ENCODE measurements around the gene MRAP. TPM values are rescaled to one million over a fixed set of nuclear protein-coding genes. Genes with fewer than 3 reads are reported as not detected.

Gene MRAP
- total RNA-seq, 1 donor = not detected

DNA sequence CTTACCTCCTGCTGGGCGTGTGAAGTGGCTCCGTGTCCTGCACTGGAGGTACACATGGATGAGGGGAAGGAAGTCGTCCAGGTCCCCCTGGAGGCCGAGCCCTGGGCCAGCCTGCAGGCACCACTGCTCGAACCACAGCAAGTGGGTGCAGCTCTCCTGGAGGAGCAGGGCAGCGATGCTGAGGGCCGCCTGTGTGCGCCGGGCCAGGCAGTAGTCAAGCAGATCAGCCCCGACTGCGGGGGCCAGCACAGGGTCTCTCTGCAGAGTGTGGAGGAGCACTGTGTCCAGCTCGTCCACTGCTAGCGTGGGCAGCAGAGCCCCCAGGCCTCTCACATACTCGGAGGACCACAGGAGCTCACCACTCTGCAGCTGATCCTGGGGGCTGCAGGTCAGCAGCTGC is 48.3 kb downstream of the MRAP start:
- TF ChIP-seq, protein P1, sequence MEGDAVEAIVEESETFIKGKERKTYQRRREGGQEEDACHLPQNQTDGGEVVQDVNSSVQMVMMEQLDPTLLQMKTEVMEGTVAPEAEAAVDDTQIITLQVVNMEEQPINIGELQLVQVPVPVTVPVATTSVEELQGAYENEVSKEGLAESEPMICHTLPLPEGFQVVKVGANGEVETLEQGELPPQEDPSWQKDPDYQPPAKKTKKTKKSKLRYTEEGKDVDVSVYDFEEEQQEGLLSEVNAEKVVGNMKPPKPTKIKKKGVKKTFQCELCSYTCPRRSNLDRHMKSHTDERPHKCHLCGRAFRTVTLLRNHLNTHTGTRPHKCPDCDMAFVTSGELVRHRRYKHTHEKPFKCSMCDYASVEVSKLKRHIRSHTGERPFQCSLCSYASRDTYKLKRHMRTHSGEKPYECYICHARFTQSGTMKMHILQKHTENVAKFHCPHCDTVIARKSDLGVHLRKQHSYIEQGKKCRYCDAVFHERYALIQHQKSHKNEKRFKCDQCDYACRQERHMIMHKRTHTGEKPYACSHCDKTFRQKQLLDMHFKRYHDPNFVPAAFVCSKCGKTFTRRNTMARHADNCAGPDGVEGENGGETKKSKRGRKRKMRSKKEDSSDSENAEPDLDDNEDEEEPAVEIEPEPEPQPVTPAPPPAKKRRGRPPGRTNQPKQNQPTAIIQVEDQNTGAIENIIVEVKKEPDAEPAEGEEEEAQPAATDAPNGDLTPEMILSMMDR (IDR thresholded peaks at IDR 0.05; ENCODE audit: insufficient read depth, low read depth, low read length) = no peak
- no peak overlapping the region for H3K4me3 ChIP-seq (ENCODE audit: low read depth, low read length)
- no peak for DNase-seq (ENCODE audit: low read depth)

- H3K4me3 ChIP-seq (ENCODE audit: low read depth, low read length) = no peak overlapping the region
- TF ChIP-seq, protein P1 (IDR thresholded peaks at IDR 0.05; ENCODE audit: insufficient read depth, low read depth, low read length) = no peak
- no peak for DNase-seq (ENCODE audit: low read depth)
Observed at GRCh38 chr21:32347351-32347750, 48.7 kb downstream of the MRAP start.

- TF ChIP-seq, protein P1 (IDR thresholded peaks at IDR 0.05; ENCODE audit: insufficient read depth, low read depth, low read length) = no peak
- peak; percentile 49 for DNase-seq (ENCODE audit: low read depth)
Observed at GRCh38 chr21:32347977-32348376, 49.3 kb downstream of the MRAP start.

GRCh38 chr21:32348604-32349332 is 50.1 kb downstream of the MRAP start:
- TF ChIP-seq, protein P1 (IDR thresholded peaks at IDR 0.05; ENCODE audit: insufficient read depth, low read depth, low read length) = no peak
- H3K4me3 ChIP-seq (ENCODE audit: low read depth, low read length) = no peak overlapping the region

More at GRCh38 chr21:32347977-32348376, 49.3 kb downstream of the MRAP start:
- H3K4me3 ChIP-seq (ENCODE audit: low read depth, low read length) = no peak overlapping the region

DNA sequence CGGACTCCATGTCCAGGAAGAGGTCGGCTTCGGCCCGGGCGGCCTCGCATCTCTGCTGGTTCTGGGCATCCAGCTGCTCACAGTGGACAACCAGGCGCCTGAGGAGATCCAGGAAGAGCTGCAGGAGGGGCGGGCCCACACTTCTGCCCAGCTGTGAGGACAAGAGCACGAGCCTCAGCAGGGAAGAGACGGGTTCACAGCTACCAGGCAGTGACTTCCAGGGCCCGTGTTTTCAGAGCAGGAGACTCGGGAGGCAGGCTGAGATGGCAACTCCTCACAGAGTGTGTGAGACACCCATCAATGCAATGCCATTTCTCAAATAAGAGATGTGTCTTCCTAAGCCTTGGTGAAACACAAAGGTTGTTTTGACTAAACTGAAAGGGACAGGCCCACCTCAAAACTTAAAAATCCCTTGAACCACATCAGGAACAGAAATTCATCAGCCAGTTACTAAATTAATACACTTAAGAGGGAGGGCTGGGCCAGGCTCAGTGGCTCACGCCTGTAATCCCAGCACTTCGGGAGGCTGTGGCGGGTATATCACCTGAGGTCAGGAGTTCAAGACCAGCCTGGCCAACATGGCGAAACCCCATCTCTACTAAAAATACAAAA is 50.8 kb downstream of the MRAP start:
- TF ChIP-seq, protein P1 (IDR thresholded peaks at IDR 0.05; ENCODE audit: insufficient read depth, low read depth, low read length) = no peak
- H3K4me3 ChIP-seq (ENCODE audit: low read depth, low read length) = no peak overlapping the region
- no peak for DNase-seq (ENCODE audit: low read depth)

More at GRCh38 chr21:32348604-32349332, 50.1 kb downstream of the MRAP start:
- peak; percentile 23 for DNase-seq (ENCODE audit: low read depth)

DNA sequence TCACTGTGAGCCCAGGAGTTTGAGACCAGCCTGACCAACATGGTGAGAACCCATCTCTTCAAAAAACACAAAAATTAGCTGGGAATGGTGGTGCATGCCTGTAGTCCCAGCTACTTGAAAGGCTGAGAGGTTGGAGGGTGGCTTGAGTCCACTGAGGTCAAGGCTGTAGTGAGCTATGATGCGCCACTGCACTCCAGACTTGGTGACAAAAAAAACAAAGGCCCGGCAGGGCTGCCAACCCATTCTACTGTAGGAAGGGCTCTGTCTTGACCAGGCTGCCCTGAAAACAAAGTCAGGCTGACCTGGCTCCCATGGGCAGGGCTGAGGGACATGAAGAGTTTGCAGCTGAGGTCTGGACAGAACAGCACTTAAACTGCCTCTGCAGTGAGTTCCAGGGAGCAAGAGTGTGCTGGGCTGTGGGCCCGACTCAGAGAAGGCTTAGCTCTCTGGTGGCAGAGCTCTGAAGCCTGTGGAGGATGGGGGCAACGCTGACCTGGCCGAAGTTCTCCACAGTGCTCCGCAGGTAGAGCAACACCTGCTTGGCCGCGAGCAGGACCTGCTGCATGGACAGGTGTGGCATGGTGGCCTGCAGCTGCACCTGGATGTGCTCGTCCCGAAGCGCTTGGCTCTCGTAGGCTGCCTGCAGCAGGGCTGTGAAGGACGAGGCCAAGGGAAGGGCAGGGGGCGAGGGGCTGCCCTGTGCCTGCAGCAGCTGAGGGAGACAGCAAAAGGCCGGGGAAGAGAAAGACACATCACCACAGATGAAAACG is 51.7 kb downstream of the MRAP start:
- no peak overlapping the region for H3K4me3 ChIP-seq (ENCODE audit: low read depth, low read length)
- TF ChIP-seq, protein P1 (IDR thresholded peaks at IDR 0.05; ENCODE audit: insufficient read depth, low read depth, low read length) = no peak
- DNase-seq (ENCODE audit: low read depth) = no peak

All from fibroblast of villous mesenchyme (primary cell).